ENCODE measurements around the gene UBL4B. TPM values are rescaled to one million over a fixed set of nuclear protein-coding genes. Genes with fewer than 3 reads are reported as not detected.

UBL4B gene
- total RNA-seq, 2 donors from 2014 or later, result not detected

DNA sequence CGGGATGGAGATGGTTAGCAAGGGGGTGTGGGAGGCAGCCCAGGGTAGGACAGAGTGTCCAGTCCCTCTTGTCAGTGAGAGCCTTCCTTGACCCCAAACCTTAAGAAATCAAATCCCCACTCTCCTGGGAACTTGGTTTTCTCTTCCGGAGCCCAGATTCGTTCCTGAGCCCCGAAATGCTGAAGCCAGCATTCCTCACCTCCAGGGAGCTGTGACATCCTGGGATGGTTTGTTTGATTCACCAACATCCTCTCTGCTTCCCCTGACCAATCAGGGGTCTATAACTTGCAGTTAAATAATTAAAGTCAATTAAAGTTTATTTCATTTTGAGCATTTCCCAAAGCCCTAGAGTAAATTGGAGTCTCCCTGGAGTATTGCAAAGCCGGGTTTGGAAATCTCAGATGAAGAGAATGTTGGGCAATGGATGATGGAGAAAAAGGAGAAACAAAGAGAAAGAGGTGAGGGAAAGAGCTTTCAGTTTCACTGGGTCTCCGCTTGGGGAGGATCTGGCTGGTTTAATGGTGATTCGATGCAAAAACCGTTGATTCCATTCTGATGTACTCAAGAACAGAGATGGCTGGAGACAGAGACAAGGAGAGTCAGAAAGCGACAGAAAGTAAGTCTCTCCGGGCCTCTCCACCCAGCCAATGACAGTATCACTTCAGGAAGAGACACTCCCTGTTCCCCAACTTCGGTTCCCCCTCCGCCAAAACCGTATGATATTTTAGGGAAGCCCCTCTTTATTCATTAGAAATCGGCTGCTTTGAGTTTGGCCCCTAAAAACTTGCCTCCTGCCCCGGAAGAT, 29.0 kb upstream of the UBL4B start:
- peak overlapping the region; percentile 48 to 71 for H3K4me3 ChIP-seq

DNA sequence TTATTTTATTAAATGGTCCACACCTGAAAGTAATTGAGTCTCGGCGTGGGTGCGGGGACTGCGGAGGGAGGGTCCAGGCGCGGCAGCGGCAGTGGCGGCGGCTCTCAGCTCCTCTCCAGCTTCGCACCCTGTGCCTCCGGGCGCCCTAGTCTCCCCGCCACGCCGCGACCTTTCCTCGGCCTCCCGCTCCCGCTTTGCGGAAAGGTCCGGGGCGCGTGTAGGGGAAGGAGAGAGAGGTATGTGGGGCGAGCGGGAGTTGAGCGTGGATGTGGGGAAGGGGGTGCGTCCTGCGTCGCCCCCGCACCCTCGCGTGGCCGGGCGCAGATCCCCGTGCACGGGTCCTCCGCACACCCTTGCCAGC, 28.4 kb upstream of the UBL4B start:
- peak overlapping the region; percentile 66 to 71 for H3K27ac ChIP-seq
- peaks cover 0 to 17% of the 10 kb centered on the region in 2 donors for H3K4me1 ChIP-seq
- H3K9me3 ChIP-seq, result no peaks in the 10 kb centered on the region
- no peaks in the 10 kb centered on the region for H3K36me3 ChIP-seq
- peak overlapping the region; percentile 48 to 71 for H3K4me3 ChIP-seq
- no peaks in the 10 kb centered on the region for H3K27me3 ChIP-seq
- TF ChIP-seq, protein P1, sequence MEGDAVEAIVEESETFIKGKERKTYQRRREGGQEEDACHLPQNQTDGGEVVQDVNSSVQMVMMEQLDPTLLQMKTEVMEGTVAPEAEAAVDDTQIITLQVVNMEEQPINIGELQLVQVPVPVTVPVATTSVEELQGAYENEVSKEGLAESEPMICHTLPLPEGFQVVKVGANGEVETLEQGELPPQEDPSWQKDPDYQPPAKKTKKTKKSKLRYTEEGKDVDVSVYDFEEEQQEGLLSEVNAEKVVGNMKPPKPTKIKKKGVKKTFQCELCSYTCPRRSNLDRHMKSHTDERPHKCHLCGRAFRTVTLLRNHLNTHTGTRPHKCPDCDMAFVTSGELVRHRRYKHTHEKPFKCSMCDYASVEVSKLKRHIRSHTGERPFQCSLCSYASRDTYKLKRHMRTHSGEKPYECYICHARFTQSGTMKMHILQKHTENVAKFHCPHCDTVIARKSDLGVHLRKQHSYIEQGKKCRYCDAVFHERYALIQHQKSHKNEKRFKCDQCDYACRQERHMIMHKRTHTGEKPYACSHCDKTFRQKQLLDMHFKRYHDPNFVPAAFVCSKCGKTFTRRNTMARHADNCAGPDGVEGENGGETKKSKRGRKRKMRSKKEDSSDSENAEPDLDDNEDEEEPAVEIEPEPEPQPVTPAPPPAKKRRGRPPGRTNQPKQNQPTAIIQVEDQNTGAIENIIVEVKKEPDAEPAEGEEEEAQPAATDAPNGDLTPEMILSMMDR (IDR thresholded peaks at IDR 0.05), result no peak
- no peak for DNase-seq (ENCODE audit: low spot score)

More for the DNA sequence above, 29.0 kb upstream of the UBL4B start:
- Histone ChIP-seq H3K4me1 (peaks cover 0 to 17% of the 10 kb centered on the region in 2 donors), H3K27ac (peak overlapping the region; percentile 66 to 71), H3K9me3 (no peaks in the 10 kb centered on the region), H3K27me3 (no peaks in the 10 kb centered on the region), H3K36me3 (no peaks in the 10 kb centered on the region)
- TF ChIP-seq, protein P1 (IDR thresholded peaks at IDR 0.05), result no peak
- DNase-seq (ENCODE audit: low spot score), result no peak

DNA sequence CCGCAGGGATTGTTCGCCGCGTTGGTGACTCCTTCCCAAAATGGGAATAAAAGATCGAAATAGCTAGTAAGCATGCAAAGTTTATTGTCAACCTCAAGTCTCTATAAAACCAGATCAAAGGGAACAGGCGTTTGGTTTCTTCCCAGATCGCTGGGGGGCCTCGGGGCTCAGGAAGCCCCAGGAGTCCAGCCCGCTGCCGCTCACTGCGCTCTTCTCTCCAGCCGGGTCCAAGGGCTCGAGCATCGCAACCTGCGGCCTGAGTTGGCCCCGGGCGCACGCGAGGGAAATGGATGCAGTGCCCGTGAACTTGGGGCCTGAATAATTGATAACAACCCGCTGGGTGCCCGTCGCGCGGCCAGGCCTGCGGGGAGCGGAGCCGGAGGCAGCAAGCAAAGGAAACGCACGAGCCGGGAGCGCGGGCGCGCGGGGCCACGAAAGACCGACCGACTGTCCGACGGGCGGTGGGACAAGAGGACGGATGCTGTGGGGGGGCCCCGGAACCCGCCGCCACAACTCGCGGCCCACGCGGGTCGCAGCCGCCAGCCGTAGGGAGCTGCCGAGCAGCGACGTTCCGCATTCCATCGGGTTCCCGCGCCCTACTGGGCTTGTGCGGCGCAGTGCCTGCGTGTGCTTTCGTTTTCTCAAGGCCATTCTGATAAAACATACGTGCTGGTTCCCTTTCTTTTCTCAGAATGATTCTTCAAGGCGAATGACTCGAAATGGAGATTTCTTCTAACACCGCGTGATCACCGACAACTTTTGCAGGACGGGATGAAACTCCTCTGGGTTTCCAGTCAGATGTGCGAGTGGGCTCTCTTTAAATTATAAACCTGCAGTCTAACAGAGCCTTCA, 27.8 kb upstream of the UBL4B start:
- Histone ChIP-seq H3K27ac (peak overlapping the region; percentile 66 to 71), H3K4me3 (peak overlapping the region; percentile 48 to 71), H3K27me3 (no peaks in the 10 kb centered on the region), H3K4me1 (peaks cover 0 to 17% of the 10 kb centered on the region in 2 donors), H3K9me3 (no peaks in the 10 kb centered on the region), H3K36me3 (no peaks in the 10 kb centered on the region)
- DNase-seq (ENCODE audit: low spot score), result peak; percentile 59
- TF ChIP-seq, protein P1 (IDR thresholded peaks at IDR 0.05), result peak in 1 of 2 donors; percentile 18

DNA sequence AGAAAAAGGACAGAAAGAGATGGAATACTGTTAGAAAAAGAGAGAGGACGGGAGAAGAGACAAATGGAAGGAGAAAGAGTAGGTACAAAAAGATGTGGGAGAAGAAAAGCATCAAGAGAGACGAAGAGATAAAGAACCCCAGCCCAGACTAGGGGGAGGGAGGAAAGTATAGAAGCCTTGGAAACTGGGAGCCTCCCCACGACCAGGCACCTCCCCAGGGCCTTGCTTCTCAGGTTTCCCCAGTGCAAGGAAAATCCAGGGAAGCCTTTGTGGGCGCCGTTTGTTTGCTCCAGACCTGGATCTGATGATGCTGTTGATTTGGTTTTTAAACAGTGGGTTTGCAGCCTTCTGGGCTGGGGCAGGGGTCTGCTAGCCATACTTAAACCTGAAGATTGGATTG, 26.6 kb upstream of the UBL4B start:
- Histone ChIP-seq H3K4me3 (no peak overlapping the region), H3K27ac (no peak overlapping the region), H3K27me3 (no peaks in the 10 kb centered on the region), H3K36me3 (no peaks in the 10 kb centered on the region), H3K9me3 (no peaks in the 10 kb centered on the region), H3K4me1 (peaks cover 0 to 17% of the 10 kb centered on the region in 2 donors)
- DNase-seq (ENCODE audit: low spot score), result no peak
- TF ChIP-seq, protein P1 (IDR thresholded peaks at IDR 0.05), result no peak

DNA sequence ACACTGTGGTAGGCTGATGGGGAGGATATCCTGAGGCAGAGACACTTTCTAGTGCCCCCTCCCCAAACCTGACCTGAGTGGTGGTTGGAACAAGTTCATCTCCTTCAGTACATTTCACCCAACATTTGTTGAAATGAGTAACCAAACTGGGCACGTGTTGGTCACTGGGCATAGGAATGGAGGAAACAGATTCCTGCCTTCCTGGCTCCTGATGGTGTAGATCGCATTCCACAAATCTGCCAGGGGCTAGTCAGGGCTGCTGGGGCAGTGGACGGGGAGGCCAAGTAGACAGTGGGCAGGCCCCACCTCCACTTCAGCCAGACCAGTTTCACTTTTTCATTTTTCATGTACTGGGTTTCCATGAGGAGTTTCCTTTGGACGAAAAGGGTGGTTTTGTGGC, 25.3 kb upstream of the UBL4B start:
- H3K36me3 ChIP-seq, result no peaks in the 10 kb centered on the region

More for the DNA sequence above, 25.3 kb upstream of the UBL4B start:
- DNase-seq (ENCODE audit: low spot score), result no peak
- TF ChIP-seq, protein P1 (IDR thresholded peaks at IDR 0.05), result no peak
- Histone ChIP-seq H3K27ac (no peak overlapping the region), H3K4me1 (peaks cover 0 to 17% of the 10 kb centered on the region in 2 donors), H3K4me3 (no peak overlapping the region), H3K9me3 (no peaks in the 10 kb centered on the region), H3K27me3 (no peaks in the 10 kb centered on the region)
